ENCODE results near the gene DHX8.

DHX8 gene

GRCh38 chr17:43573579-43574321 is 90.0 kb downstream of the DHX8 start:
- Histone ChIP-seq H3K4me3 (ENCODE audit: insufficient read depth, low read length, poor library complexity, severe bottlenecking) (no peak overlapping the region), H3K27me3 (ENCODE audit: low read length) (no peaks in the 10 kb centered on the region), H3K27ac (ENCODE audit: low read depth, low read length) (no peak overlapping the region), H3F3A (ENCODE audit: insufficient read depth) (no peaks in the 10 kb centered on the region), H2AFZ (ENCODE audit: low read depth, low read length, severe bottlenecking) (no peak overlapping the region), H3K4me2 (ENCODE audit: low read depth, low read length, poor library complexity, severe bottlenecking) (no peak overlapping the region), H3K9me3 (ENCODE audit: insufficient read depth, low read length) (no peaks in the 10 kb centered on the region), H3K79me2 (ENCODE audit: insufficient read depth, low read length) (no peaks in the 10 kb centered on the region), H3K9me2 (replicated peaks; ENCODE audit: insufficient read depth, low read length) (no peaks in the 10 kb centered on the region), H3K36me3 (ENCODE audit: low read length) (no peaks in the 10 kb centered on the region), H4K20me1 (ENCODE audit: low read depth, low read length) (no peaks in the 10 kb centered on the region), H3K9ac (ENCODE audit: low read length) (no peak overlapping the region)
- TF ChIP-seq CTCF (IDR thresholded peaks at IDR 0.05; ENCODE audit: insufficient read depth, low read length, poor library complexity, severe bottlenecking) (no peak), EZH2phosphoT487 (conservative IDR thresholded peaks at IDR 0.05; ENCODE audit: low read length) (no peak)

- Histone ChIP-seq H2AFZ (ENCODE audit: low read depth, low read length, severe bottlenecking) (no peak overlapping the region), H3K4me2 (ENCODE audit: low read depth, low read length, poor library complexity, severe bottlenecking) (no peak overlapping the region), H3K9ac (ENCODE audit: low read length) (no peak overlapping the region), H3K27ac (ENCODE audit: low read depth, low read length) (no peak overlapping the region), H3F3A (ENCODE audit: insufficient read depth) (no peaks in the 10 kb centered on the region), H4K20me1 (ENCODE audit: low read depth, low read length) (no peaks in the 10 kb centered on the region), H3K9me2 (replicated peaks; ENCODE audit: insufficient read depth, low read length) (no peaks in the 10 kb centered on the region), H3K9me3 (ENCODE audit: insufficient read depth, low read length) (no peaks in the 10 kb centered on the region), H3K4me3 (ENCODE audit: insufficient read depth, low read length, poor library complexity, severe bottlenecking) (no peak overlapping the region), H3K27me3 (ENCODE audit: low read length) (no peaks in the 10 kb centered on the region), H3K79me2 (ENCODE audit: insufficient read depth, low read length) (no peaks in the 10 kb centered on the region), H3K36me3 (ENCODE audit: low read length) (no peaks in the 10 kb centered on the region)
- TF ChIP-seq CTCF (IDR thresholded peaks at IDR 0.05; ENCODE audit: insufficient read depth, low read length, poor library complexity, severe bottlenecking) (no peak), EZH2phosphoT487 (conservative IDR thresholded peaks at IDR 0.05; ENCODE audit: low read length) (no peak)
Measured at GRCh38 chr17:43574348-43574747, 90.6 kb downstream of the DHX8 start.

GRCh38 chr17:43574896-43575525 is 91.2 kb downstream of the DHX8 start:
- H3K9me3 ChIP-seq (ENCODE audit: insufficient read depth, low read length), result no peaks in the 10 kb centered on the region
- H3K9me2 ChIP-seq (replicated peaks; ENCODE audit: insufficient read depth, low read length), result no peaks in the 10 kb centered on the region
- H3K36me3 ChIP-seq (ENCODE audit: low read length), result no peaks in the 10 kb centered on the region
- H2AFZ ChIP-seq (ENCODE audit: low read depth, low read length, severe bottlenecking), result no peak overlapping the region
- H3K79me2 ChIP-seq (ENCODE audit: insufficient read depth, low read length), result no peaks in the 10 kb centered on the region
- H4K20me1 ChIP-seq (ENCODE audit: low read depth, low read length), result no peaks in the 10 kb centered on the region
- H3K27me3 ChIP-seq (ENCODE audit: low read length), result no peaks in the 10 kb centered on the region
- no peaks in the 10 kb centered on the region for H3F3A ChIP-seq (ENCODE audit: insufficient read depth)
- no peak overlapping the region for H3K9ac ChIP-seq (ENCODE audit: low read length)
- no peak overlapping the region for H3K27ac ChIP-seq (ENCODE audit: low read depth, low read length)
- H3K4me2 ChIP-seq (ENCODE audit: low read depth, low read length, poor library complexity, severe bottlenecking), result no peak overlapping the region
- TF ChIP-seq CTCF (IDR thresholded peaks at IDR 0.05; ENCODE audit: insufficient read depth, low read length, poor library complexity, severe bottlenecking) (no peak), EZH2phosphoT487 (conservative IDR thresholded peaks at IDR 0.05; ENCODE audit: low read length) (no peak)
- H3K4me3 ChIP-seq (ENCODE audit: insufficient read depth, low read length, poor library complexity, severe bottlenecking), result no peak overlapping the region
